ENCODE measurements around the gene BHLHE40. TPM values are rescaled to one million over a fixed set of nuclear protein-coding genes. Genes with fewer than 3 reads are reported as not detected.

BHLHE40 gene
- total and polyA plus RNA-seq, 2 donors, result 21.9 to 30.1 TPM

- WGBS, result 77% methylated on average over 5 of the region's 5 CpGs
- H3K4me3 ChIP-seq (ENCODE audit: low read length in 2 of 2), result no peak overlapping the region
- no peak for DNase-seq (ENCODE audit: low read depth in 6 of 9, low spot score in 9 of 9)
- H3K36me3 ChIP-seq (ENCODE audit: control insufficient read depth in 2 of 2, insufficient read depth in 2 of 2, low read length in 1 of 2), result no peaks in the 10 kb centered on the region
- peaks cover 0 to 13% of the 10 kb centered on the region in 2 donors for H3K27me3 ChIP-seq (ENCODE audit: control insufficient read depth in 2 of 2, insufficient read depth in 1 of 2, low read length in 1 of 2)
- no peak overlapping the region for H3K27ac ChIP-seq (ENCODE audit: low read depth in 1 of 2, low read length in 1 of 2)
- peaks cover 5 to 7% of the 10 kb centered on the region in 2 donors for H3K4me1 ChIP-seq (ENCODE audit: control insufficient read depth in 2 of 2, insufficient read depth in 2 of 2, low read length in 2 of 2)
- H3K9me3 ChIP-seq (ENCODE audit: control insufficient read depth in 2 of 2, insufficient read depth in 1 of 2, low read length in 1 of 2), result no peaks in the 10 kb centered on the region
Measured at GRCh38 chr3:5026046-5026362, 46.8 kb downstream of the BHLHE40 start.

DNA sequence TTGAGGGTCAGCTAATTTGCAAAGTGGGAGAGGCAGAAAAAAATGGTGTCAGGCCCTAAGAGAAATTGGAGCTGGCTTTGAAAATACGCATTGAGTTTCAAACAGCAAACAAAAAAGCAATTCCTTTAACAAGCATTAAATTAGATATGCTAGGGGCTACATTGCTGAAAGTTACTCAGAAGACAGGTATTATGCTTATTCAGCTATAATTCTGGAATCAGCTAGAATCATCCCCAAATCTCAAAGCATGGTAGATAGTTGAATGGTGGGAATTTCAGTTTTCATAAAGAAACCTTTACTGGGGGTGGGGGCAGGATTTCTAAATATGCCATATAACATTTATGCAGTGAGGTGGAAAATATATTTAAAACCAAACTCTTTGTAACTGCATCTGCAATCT lies 50.5 kb downstream of the BHLHE40 start:
- Histone ChIP-seq H3K36me3 (ENCODE audit: control insufficient read depth in 2 of 2, insufficient read depth in 2 of 2, low read length in 1 of 2) (no peaks in the 10 kb centered on the region), H3K27ac (ENCODE audit: low read depth in 1 of 2, low read length in 1 of 2) (no peak overlapping the region), H3K9me3 (ENCODE audit: control insufficient read depth in 2 of 2, insufficient read depth in 1 of 2, low read length in 1 of 2) (no peaks in the 10 kb centered on the region), H3K27me3 (ENCODE audit: control insufficient read depth in 2 of 2, insufficient read depth in 1 of 2, low read length in 1 of 2) (peaks cover 0 to 13% of the 10 kb centered on the region in 2 donors), H3K4me1 (ENCODE audit: control insufficient read depth in 2 of 2, insufficient read depth in 2 of 2, low read length in 2 of 2) (peaks cover 5 to 7% of the 10 kb centered on the region in 2 donors), H3K4me3 (ENCODE audit: low read length in 2 of 2) (no peak overlapping the region)
- DNase-seq (ENCODE audit: low read depth in 6 of 9, low spot score in 9 of 9), result no peak
- WGBS, result 97% methylated on average over 1 of the region's 1 CpG

DNA sequence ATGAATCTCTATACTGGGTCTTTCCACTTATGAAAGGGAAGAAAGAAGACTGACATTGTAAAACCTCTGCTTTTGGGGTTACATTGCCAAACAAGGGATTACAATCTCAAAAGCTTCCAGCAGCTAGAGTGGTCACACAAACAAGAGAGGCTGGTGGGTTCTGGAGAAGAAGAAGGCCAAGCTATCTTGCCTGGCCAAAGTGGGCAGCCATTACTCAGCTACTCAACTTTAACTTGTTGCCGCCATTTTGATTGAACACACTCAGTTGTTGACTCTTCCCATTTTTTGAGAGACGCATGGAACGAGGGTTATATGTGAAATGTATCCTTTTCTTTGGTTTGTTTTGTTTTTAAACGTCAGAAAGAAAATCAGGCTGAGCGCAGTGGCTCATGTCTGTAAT lies 50.9 kb downstream of the BHLHE40 start:
- Histone ChIP-seq H3K4me3 (ENCODE audit: low read length in 2 of 2) (no peak overlapping the region), H3K9me3 (ENCODE audit: control insufficient read depth in 2 of 2, insufficient read depth in 1 of 2, low read length in 1 of 2) (no peaks in the 10 kb centered on the region), H3K27me3 (ENCODE audit: control insufficient read depth in 2 of 2, insufficient read depth in 1 of 2, low read length in 1 of 2) (peaks cover 0 to 13% of the 10 kb centered on the region in 2 donors), H3K4me1 (ENCODE audit: control insufficient read depth in 2 of 2, insufficient read depth in 2 of 2, low read length in 2 of 2) (peaks cover 5 to 7% of the 10 kb centered on the region in 2 donors), H3K36me3 (ENCODE audit: control insufficient read depth in 2 of 2, insufficient read depth in 2 of 2, low read length in 1 of 2) (no peaks in the 10 kb centered on the region), H3K27ac (ENCODE audit: low read depth in 1 of 2, low read length in 1 of 2) (no peak overlapping the region)
- WGBS, result 98% methylated on average over 5 of the region's 5 CpGs
- no peak for DNase-seq (ENCODE audit: low read depth in 6 of 9, low spot score in 9 of 9)

DNA sequence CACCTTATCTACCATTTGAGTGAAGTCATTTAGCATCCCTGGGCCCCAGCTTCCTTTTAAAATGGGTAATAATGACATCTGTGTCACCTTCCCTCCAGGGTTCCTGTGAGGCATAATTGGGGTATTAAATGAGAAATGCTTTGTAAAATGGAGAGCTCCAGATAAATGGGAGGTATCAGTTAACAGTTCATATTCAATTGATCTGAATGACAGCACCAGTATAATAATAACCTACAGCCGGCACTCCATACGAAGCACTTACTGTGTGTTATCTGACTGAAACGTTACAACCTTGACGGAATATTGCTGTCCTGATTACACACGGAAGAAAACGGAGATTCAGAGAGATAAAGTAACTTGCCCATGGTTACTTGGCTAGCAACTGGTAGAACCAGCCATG lies 53.6 kb downstream of the BHLHE40 start:
- H3K27ac ChIP-seq (ENCODE audit: low read depth in 1 of 2, low read length in 1 of 2), result no peak overlapping the region
- H3K36me3 ChIP-seq (ENCODE audit: control insufficient read depth in 2 of 2, insufficient read depth in 2 of 2, low read length in 1 of 2), result no peaks in the 10 kb centered on the region
- H3K9me3 ChIP-seq (ENCODE audit: control insufficient read depth in 2 of 2, insufficient read depth in 1 of 2, low read length in 1 of 2), result no peaks in the 10 kb centered on the region
- H3K4me3 ChIP-seq (ENCODE audit: low read length in 2 of 2), result no peak overlapping the region
- 96% methylated on average over 6 of the region's 6 CpGs for WGBS
- H3K4me1 ChIP-seq (ENCODE audit: control insufficient read depth in 2 of 2, insufficient read depth in 2 of 2, low read length in 2 of 2), result no peaks in the 10 kb centered on the region
- H3K27me3 ChIP-seq (ENCODE audit: control insufficient read depth in 2 of 2, insufficient read depth in 1 of 2, low read length in 1 of 2), result no peaks in the 10 kb centered on the region
- DNase-seq (ENCODE audit: low read depth in 6 of 9, low spot score in 9 of 9), result no peak

Other genes with a start within 250 kb of the BHLHE40 start
- gene ARL8B, start 142.9 kb downstream of the BHLHE40 start, total RNA-seq, result 29.8 TPM
- gene ARL8B, start 142.9 kb downstream of the BHLHE40 start, polyA plus RNA-seq, result 53.2 TPM
- gene EDEM1, start 208.3 kb downstream of the BHLHE40 start, total RNA-seq, result 59.1 TPM
- 31.7 TPM for gene EDEM1, start 208.3 kb downstream of the BHLHE40 start, polyA plus RNA-seq